Mesenchymal stem cell (in vitro differentiated cells and primary cell): ENCODE measurements around the gene LY6G6F.
A peak's percentile ranks its signal among the peaks of the same experiment; 100 is the strongest.

Source experiments
- DNase-seq: peaks from one replicate; pipeline ENCODE4 v3.0.0-alpha.2; 2013
- H2AFZ ChIP-seq: one replicate; pipeline ENCODE4 v1.6.1; 2013; ENCODE audit warnings: low read depth, mild to moderate bottlenecking, control low read depth, inconsistent platforms, low read length, moderate library complexity
- H2AK5ac ChIP-seq: 2 replicates; pipeline ENCODE4 v1.6.1; 2013; ENCODE audit warnings: low read length, moderate library complexity, mild to moderate bottlenecking, inconsistent platforms; ENCODE audit not compliant: severe bottlenecking
- H2BK120ac ChIP-seq: one replicate; pipeline ENCODE4 v1.6.1; 2013; ENCODE audit warnings: low read depth, mild to moderate bottlenecking, inconsistent platforms, low read length, moderate library complexity
- H2BK12ac ChIP-seq, 2 experiments: one replicate each; pipeline ENCODE4 v1.6.1; 2013; ENCODE audit warnings: inconsistent platforms in 2 of 2, low read length in 2 of 2, mild to moderate bottlenecking in 2 of 2, moderate library complexity in 2 of 2, control low read depth in 1 of 2
- H2BK15ac ChIP-seq: one replicate; pipeline ENCODE4 v1.6.1; 2013; ENCODE audit warnings: mild to moderate bottlenecking, low read depth, inconsistent platforms; ENCODE audit not compliant: poor library complexity, severe bottlenecking
- H2BK5ac ChIP-seq: 2 replicates; pipeline ENCODE4 v1.6.1; 2013; ENCODE audit warnings: low read depth, mild to moderate bottlenecking, low read length, control low read depth, inconsistent platforms; ENCODE audit not compliant: poor library complexity, severe bottlenecking
- H3K14ac ChIP-seq, 2 experiments: one replicate each; pipeline ENCODE4 v1.6.1; 2013; ENCODE audit warnings: inconsistent platforms in 2 of 2, low read length in 2 of 2, control low read depth in 1 of 2, mild to moderate bottlenecking in 1 of 2, moderate library complexity in 1 of 2
- H3K18ac ChIP-seq, 2 experiments: one replicate each; pipeline ENCODE4 v1.6.1; 2013; ENCODE audit warnings: inconsistent platforms in 2 of 2, low read length in 2 of 2, control low read depth in 1 of 2, low read depth in 1 of 2, mild to moderate bottlenecking in 1 of 2
- H3K23ac ChIP-seq, 2 experiments: one replicate each; pipeline ENCODE4 v1.6.1; 2013; ENCODE audit warnings: inconsistent platforms in 2 of 2, low read length in 2 of 2, mild to moderate bottlenecking in 2 of 2, moderate library complexity in 2 of 2, control low read depth in 1 of 2
- H3K27ac ChIP-seq: 2 replicates; pipeline ENCODE4 v1.5.1; 2013; ENCODE audit warnings: mild to moderate bottlenecking, moderate library complexity, low read length, control low read depth, inconsistent platforms; ENCODE audit not compliant: poor library complexity, severe bottlenecking
- H3K27me3 ChIP-seq, 2 experiments: 2 replicates each; pipeline versions ENCODE4 v1.6.1 to v1.7.0; 2013; ENCODE audit warnings: low read length in 2 of 2, mild to moderate bottlenecking in 2 of 2, moderate library complexity in 2 of 2, control low read depth in 1 of 2, inconsistent platforms in 1 of 2; ENCODE audit not compliant: control insufficient read depth in 1 of 2, insufficient read depth in 1 of 2
- H3K36me3 ChIP-seq, 2 experiments: 2 replicates each; pipeline versions ENCODE4 v1.6.1 to v1.7.0; 2013; ENCODE audit warnings: low read length in 2 of 2, control low read depth in 1 of 2, inconsistent platforms in 1 of 2, low read depth in 1 of 2, mild to moderate bottlenecking in 1 of 2; ENCODE audit not compliant: insufficient read depth in 2 of 2, control insufficient read depth in 1 of 2
- H3K4ac ChIP-seq, 2 experiments: one replicate each; pipeline ENCODE4 v1.6.1; 2013; ENCODE audit warnings: inconsistent platforms in 2 of 2, low read length in 2 of 2, mild to moderate bottlenecking in 2 of 2, moderate library complexity in 2 of 2, control low read depth in 1 of 2, low read depth in 1 of 2
- H3K4me1 ChIP-seq: 2 replicates; pipeline ENCODE4 v1.6.1; 2013; ENCODE audit warnings: low read depth, low read length, control low read depth; ENCODE audit not compliant: control insufficient read depth, insufficient read depth
- H3K4me2 ChIP-seq: 2 replicates; pipeline ENCODE4 v1.6.1; 2013; ENCODE audit warnings: low read length, mild to moderate bottlenecking, inconsistent platforms; ENCODE audit not compliant: poor library complexity, severe bottlenecking
- H3K4me3 ChIP-seq, 2 experiments: 2 replicates each; pipeline versions ENCODE4 v1.5.1 to v1.7.0; 2013; ENCODE audit warnings: low read length in 2 of 2, mild to moderate bottlenecking in 2 of 2, control low read depth in 1 of 2, low read depth in 1 of 2; ENCODE audit not compliant: insufficient read depth in 1 of 2
- H3K79me1 ChIP-seq: replicated peaks from 2 replicates; pipeline ENCODE4 v1.6.1; 2013; ENCODE audit warnings: mild to moderate bottlenecking, control low read depth, low read length, inconsistent platforms; ENCODE audit not compliant: poor library complexity, severe bottlenecking
- H3K9ac ChIP-seq: 2 replicates; pipeline ENCODE4 v1.7.0; 2013; ENCODE audit warnings: mild to moderate bottlenecking, low read length, moderate library complexity
- H3K9me3 ChIP-seq: 2 replicates; pipeline ENCODE4 v1.7.0; 2013; ENCODE audit warnings: mild to moderate bottlenecking, low read length; ENCODE audit not compliant: control insufficient read depth
- H4K8ac ChIP-seq: one replicate; pipeline ENCODE4 v1.6.1; 2013; ENCODE audit warnings: inconsistent platforms, mild to moderate bottlenecking, low read length, moderate library complexity
- H4K91ac ChIP-seq: one replicate; pipeline ENCODE4 v1.6.1; 2013; ENCODE audit warnings: mild to moderate bottlenecking, low read length, inconsistent platforms
- WGBS: methylation state at CpG from one replicate; pipeline ENCODE4 v1.1.7; 2013; ENCODE audit warnings: mixed read lengths; 5-methylcytosine and 5-hydroxymethylcytosine counted together

LY6G6F gene

DNA sequence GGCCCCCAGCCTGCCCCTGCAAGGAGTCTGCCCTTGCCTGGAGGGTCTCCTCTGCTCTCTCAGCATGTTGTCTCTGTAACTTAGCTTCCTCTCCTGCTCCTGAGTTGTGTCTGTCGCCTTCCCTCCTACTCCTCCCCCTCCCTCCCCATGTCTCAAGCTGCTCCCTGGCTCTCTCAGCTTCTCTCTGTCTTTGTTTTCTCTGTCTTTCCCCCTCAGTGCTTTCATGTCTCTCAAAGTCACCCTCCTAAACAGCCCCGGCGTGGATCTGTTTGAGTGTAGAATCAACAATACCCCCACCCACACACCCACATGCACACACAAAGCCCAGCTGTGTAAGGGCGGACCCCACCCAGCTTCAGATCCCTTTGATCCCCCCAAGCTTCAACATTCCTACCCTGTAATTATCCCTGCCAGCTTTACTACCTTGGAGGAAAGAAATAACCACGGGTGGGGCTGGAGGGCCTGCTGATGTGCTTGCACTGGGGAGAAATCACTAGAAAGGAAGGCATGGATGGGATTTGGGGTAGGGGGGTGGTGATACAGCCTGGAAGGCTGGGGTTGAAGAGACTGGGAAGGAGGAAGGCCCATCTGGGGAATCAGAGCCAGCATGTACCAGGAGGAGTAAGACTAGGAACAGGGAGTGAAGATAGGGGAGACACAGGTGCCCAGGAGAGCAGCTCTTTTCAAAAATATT lies 7.5 kb downstream of the LY6G6F start:
- Histone ChIP-seq H3K27me3 (peaks cover 38 to 41% of the 10 kb centered on the region in 2 experiments), H3K36me3 (peaks cover 0 to 3% of the 10 kb centered on the region in 2 experiments), H3K4ac (peak overlapping the region in 1 of 2 experiments; percentile 43), H4K91ac (no peak overlapping the region), H2BK120ac (no peak overlapping the region), H2AFZ (peak overlapping the region; percentile 78), H2AK5ac (no peak overlapping the region), H3K4me2 (no peak overlapping the region), H3K23ac (peak overlapping the region in 1 of 2 experiments; percentile 14), H2BK15ac (no peak overlapping the region), H3K4me1 (peaks cover 4% of the 10 kb centered on the region), H4K8ac (peak overlapping the region; percentile 84), H3K79me1 (no peaks in the 10 kb centered on the region), H3K4me3 (no peak overlapping the region), H2BK12ac (peak overlapping the region in 1 of 2 experiments; percentile 15), H3K9me3 (no peaks in the 10 kb centered on the region), H2BK5ac (no peak overlapping the region), H3K27ac (no peak overlapping the region), H3K9ac (no peak overlapping the region), H3K18ac (peak overlapping the region in 1 of 2 experiments; percentile 50), H3K14ac (no peak overlapping the region)
- DNase-seq: no peak
- WGBS: 25% methylated on average over 5 of the region's 5 CpGs

GRCh38 chr6:31715022-31715958 lies 8.6 kb downstream of the LY6G6F start, which contains the start of gene LY6G6D:
Gene LY6G6D (plus strand): TSS chr6:31715348. CDS start chr6:31715356, 8 bp downstream.
- H3K23ac ChIP-seq: no peak within 1 kb of the TSS
- H3K14ac ChIP-seq: no peak within 1 kb of the TSS
- peak within 1 kb of the TSS in 1 of 2 experiments; percentile 15 for H2BK12ac ChIP-seq
- H2BK5ac ChIP-seq: no peak within 1 kb of the TSS
- H3K9ac ChIP-seq: no peak within 1 kb of the TSS
- no peak within 1 kb of the TSS for H2BK15ac ChIP-seq
- H2AFZ ChIP-seq: no peak within 1 kb of the TSS
- H3K27ac ChIP-seq: no peak within 1 kb of the TSS
- no peak within 1 kb of the TSS for H2BK120ac ChIP-seq
- H3K4me1 ChIP-seq: peaks cover 4% of the 10 kb centered on the region
- no peak within 1 kb of the TSS for H3K18ac ChIP-seq
- no peaks in the 10 kb centered on the region for H3K79me1 ChIP-seq
- 59% methylated on average over 15 of the region's 16 CpGs for WGBS
- DNase-seq: no peak
- H4K91ac ChIP-seq: no peak within 1 kb of the TSS
- no peak within 1 kb of the TSS for H2AK5ac ChIP-seq
- peak within 1 kb of the TSS; percentile 84 for H4K8ac ChIP-seq
- peaks cover 35 to 38% of the 10 kb centered on the region in 2 experiments for H3K27me3 ChIP-seq
- H3K4me3 ChIP-seq: no peak within 1 kb of the TSS
- no peak within 1 kb of the TSS for H3K4ac ChIP-seq
- no peak within 1 kb of the TSS for H3K4me2 ChIP-seq
- no peaks in the 10 kb centered on the region for H3K9me3 ChIP-seq
- peaks cover 0 to 3% of the 10 kb centered on the region in 2 experiments for H3K36me3 ChIP-seq

DNA sequence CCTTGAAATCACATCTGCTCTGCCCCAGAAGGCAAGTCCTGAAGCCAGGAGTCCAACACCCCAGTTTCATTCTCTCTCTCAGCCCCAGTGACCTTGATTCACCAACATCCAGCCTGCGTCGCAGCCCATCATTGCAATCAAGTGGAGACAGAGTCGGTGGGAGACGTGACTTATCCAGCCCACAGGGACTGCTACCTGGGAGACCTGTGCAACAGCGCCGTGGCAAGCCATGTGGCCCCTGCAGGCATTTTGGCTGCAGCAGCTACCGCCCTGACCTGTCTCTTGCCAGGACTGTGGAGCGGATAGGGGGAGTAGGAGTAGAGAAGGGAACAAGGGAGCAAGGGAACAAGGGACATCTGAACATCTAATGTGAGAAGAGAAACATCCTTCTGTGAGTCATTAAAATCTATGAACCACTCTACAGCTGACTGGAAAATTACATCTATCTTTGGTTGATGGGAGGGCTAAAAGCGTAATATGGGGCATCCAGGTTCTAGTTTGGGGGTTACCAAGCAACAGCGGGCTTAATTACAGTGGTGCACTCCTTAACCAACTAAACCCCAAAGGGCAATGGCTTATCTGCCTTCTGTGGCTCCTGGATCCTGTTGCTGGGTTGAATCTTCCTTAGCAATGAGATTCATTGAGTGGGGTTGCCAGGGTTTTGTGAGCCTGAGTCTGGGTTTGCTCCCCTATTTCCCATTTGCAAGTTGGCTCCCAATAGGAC lies 11.0 kb downstream of the LY6G6F start:
- no peak for DNase-seq
- Histone ChIP-seq H3K4me2 (no peak overlapping the region), H3K18ac (no peak overlapping the region), H2BK12ac (no peak overlapping the region), H2AFZ (no peak overlapping the region), H4K91ac (no peak overlapping the region), H3K4me3 (no peak overlapping the region), H3K79me1 (no peaks in the 10 kb centered on the region), H2BK15ac (no peak overlapping the region), H3K27me3 (peaks cover 12 to 29% of the 10 kb centered on the region in 2 experiments), H2BK120ac (no peak overlapping the region), H3K27ac (no peak overlapping the region), H3K4ac (no peak overlapping the region), H3K14ac (no peak overlapping the region), H3K4me1 (peaks cover 4% of the 10 kb centered on the region), H3K23ac (no peak overlapping the region), H3K9me3 (no peaks in the 10 kb centered on the region), H4K8ac (no peak overlapping the region), H2AK5ac (no peak overlapping the region), H2BK5ac (no peak overlapping the region), H3K36me3 (no peaks in the 10 kb centered on the region), H3K9ac (no peak overlapping the region)
- WGBS: 75% methylated on average over 8 of the region's 10 CpGs
